Astrocyte (in vitro differentiated cells and primary cell): ENCODE data around the gene BTN3A1.

Experiments used
- CTCF ChIP-seq: IDR thresholded peaks from 2 replicates; pipeline ENCODE4 v1.5.1; 2011; ENCODE audit warnings: low read depth, mild to moderate bottlenecking, inconsistent platforms, low read length, moderate library complexity; ENCODE audit not compliant: insufficient read depth
- EZH2 ChIP-seq: IDR thresholded peaks from 2 replicates; pipeline ENCODE4 v1.6.1; 2012; ENCODE audit warnings: mild to moderate bottlenecking, low read length, inconsistent platforms; ENCODE audit not compliant: insufficient read depth

- TF ChIP-seq CTCF: no peak
- TF ChIP-seq EZH2: no peak
Observed at GRCh38 chr6:26400626-26401025, 1.4 kb upstream of the BTN3A1 start.
